Small intestine (tissue), 7 donors: ENCODE results near the gene AJUBA. TPM values are rescaled to one million over a fixed set of nuclear protein-coding genes. Genes with fewer than 3 reads are reported as not detected.
"Not testable (repeated sequence)": the region's sequence is repeated elsewhere in the genome, so short reads cannot be mapped to it uniquely, and the experiment has no call there.

ENCODE experiments used
- DNase-seq, 2 donors: peaks; one replicate each; pipeline versions ENCODE4 v3.0.0 to v3.0.0-alpha.2; 2013
- FAIRE-seq: peaks from 2 replicates; lab custom pipeline; 2012; peaks lifted over from hg19 to GRCh38; lab: Jason Lieb, UNC
- H3K27ac ChIP-seq, 3 donors: one replicate each; pipeline ENCODE4 v1.5.1; 2013; ENCODE audit warnings: low read length in 2 of 3, mild to moderate bottlenecking in 2 of 3, control low read depth in 1 of 3, inconsistent platforms in 1 of 3, low read depth in 1 of 3, moderate library complexity in 1 of 3
- H3K27me3 ChIP-seq, 3 donors: one replicate each; pipeline ENCODE4 v1.6.1; 2013; ENCODE audit warnings: low read length in 3 of 3, inconsistent platforms in 1 of 3; ENCODE audit not compliant: control insufficient read depth in 3 of 3, insufficient read depth in 3 of 3
- H3K36me3 ChIP-seq, 3 donors: one replicate each; pipeline ENCODE4 v1.6.1; 2013; ENCODE audit warnings: low read length in 3 of 3, inconsistent platforms in 1 of 3, low read depth in 1 of 3, mild to moderate bottlenecking in 1 of 3, moderate library complexity in 1 of 3; ENCODE audit not compliant: control insufficient read depth in 3 of 3, insufficient read depth in 2 of 3
- H3K4me1 ChIP-seq, 3 donors: one replicate each; pipeline ENCODE4 v1.6.1; 2013; ENCODE audit warnings: low read length in 2 of 3, inconsistent platforms in 1 of 3, low read depth in 1 of 3, mild to moderate bottlenecking in 1 of 3, moderate library complexity in 1 of 3; ENCODE audit not compliant: control insufficient read depth in 3 of 3, insufficient read depth in 2 of 3
- H3K4me3 ChIP-seq, 3 donors: one replicate each; pipeline ENCODE4 v1.5.1; 2013; ENCODE audit warnings: low read length in 3 of 3, control low read depth in 1 of 3, inconsistent platforms in 1 of 3, low read depth in 1 of 3, mild to moderate bottlenecking in 1 of 3, moderate library complexity in 1 of 3
- H3K9me3 ChIP-seq, 2 donors: one replicate each; pipeline ENCODE4 v1.6.1; 2013; ENCODE audit warnings: low read depth in 1 of 2, low read length in 1 of 2; ENCODE audit not compliant: control insufficient read depth in 2 of 2, insufficient read depth in 1 of 2
- WGBS, 3 donors: extraction: QIAGEN DNeasy Blood & Tissue Kit; methylation state at CpG; one replicate each; pipeline ENCODE4 v1.1.7; 2013; 5-methylcytosine and 5-hydroxymethylcytosine counted together
- polyA plus RNA-seq, 4 donors: library from polyadenylated mRNA; stranded (reverse) in 3 of 4; unstranded in 1 of 4; fragments of 200-250 nt in 3 of 4; fragments of 120-200 nt in 1 of 4; gene quantifications; one replicate each; pipeline versions ENCODE4 v1.2.1 to v1.2.3, GENCODE V29; 2013
- donor health status: healthy with polysubstance abuse.
- donor health status: control.
- donor health status: control.
- donor health status: Bipolar disorder and iron deficiency.
- donor health status: healthy.

Gene AJUBA
- polyA plus RNA-seq, 4 donors, result 0.45 to 18.9 (median 8.5) TPM

DNA sequence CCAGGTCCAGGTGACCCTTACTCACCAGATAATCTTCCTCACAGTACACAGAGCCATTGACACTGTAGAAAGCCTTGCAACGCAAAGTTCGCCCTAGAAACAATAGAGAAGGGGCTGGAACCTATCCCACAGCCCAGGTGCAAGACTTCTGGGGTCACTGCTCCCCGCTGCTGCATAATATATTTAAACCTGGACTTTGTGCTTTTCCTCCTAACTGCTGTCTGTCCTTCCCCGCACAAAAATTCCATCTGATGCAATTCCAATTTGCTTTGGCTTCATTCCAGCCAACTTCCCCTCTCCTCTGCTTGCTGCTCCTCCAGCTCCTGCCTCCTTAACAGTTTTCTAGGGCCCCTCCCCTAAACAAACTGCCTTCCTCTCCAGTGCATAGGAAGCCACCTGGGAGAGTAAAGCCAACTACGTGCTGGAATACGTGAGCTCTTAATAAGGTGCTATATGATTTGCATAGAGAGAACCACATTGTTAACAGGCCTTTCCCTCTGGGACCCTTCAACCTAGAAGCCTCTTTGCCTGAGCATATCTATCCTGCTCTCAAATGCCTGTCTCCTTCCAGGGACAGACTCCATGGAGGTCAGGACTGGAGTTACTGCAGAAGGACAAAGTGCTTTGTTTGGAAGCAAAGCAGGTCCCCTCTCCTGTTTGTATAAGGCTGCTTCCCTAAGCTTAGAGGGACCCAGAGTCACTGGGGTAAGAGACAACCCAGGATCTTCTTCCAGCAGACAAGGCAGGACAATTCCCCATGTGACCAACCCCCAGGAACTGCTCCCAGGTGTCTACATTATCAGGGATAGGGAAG lies 5.5 kb downstream of the AJUBA start:
- Histone ChIP-seq H3K27me3 (peaks cover 0 to 10% (median 0%) of the 10 kb centered on the region in 3 donors), H3K36me3 (peaks cover 0 to 50% (median 0%) of the 10 kb centered on the region in 3 donors), H3K4me3 (no peak overlapping the region), H3K27ac (peak overlapping the region; percentile 46 to 81 (median 60)), H3K9me3 (no peaks in the 10 kb centered on the region), H3K4me1 (peaks cover 9 to 57% (median 14%) of the 10 kb centered on the region in 3 donors)
- 9 to 43% (median 16%) methylated on average over 6 of the region's 6 CpGs for WGBS, 3 donors
- FAIRE-seq, result no peak
- DNase-seq, result peak; percentile 78 to 93

DNA sequence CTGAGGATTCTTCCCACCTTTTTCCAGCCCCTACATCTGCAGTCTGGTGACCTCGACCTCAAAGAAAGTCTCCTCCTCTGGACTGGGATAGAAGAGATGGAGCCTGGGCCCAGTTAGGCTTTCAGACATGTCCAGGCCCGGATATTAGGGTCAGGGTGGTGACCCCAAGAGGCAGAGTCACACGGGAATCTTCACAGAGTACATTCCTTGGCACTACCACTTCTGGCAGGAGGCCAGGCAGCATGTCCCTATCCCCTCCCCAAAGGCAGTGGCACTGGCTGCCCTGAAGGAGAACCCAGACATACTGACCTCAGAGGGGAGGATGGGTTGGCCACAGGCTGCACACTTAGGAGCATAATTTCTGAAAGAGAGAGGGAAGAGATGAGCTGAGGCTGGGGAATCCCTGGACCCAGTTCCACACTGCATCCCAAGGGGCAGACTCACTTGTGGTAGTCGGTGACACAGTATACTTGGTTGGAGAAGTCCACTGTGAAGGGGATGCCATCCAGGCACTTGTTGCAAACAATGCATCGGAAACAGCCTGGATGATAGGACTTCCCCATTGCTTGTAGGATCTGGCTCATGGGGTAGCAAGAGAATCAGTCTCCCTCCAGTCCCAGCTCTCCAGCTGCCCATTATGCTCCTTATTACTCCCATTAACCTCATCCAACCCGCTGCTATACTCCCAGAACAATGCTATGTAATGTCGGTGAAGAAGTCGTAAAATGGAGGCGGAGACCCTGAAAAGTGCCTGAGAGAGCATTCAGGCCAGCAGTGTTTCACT lies 7.6 kb downstream of the AJUBA start:
- FAIRE-seq (no peak), DNase-seq (no peak)
- no peaks in the 10 kb centered on the region for H3K27me3 ChIP-seq
- H3K4me3 ChIP-seq, result no peak overlapping the region
- no peaks in the 10 kb centered on the region for H3K9me3 ChIP-seq
- H3K36me3 ChIP-seq, result peaks cover 0 to 52% (median 0%) of the 10 kb centered on the region in 3 donors
- peaks cover 7 to 46% (median 9%) of the 10 kb centered on the region in 3 donors for H3K4me1 ChIP-seq
- no peak overlapping the region for H3K27ac ChIP-seq
- 51 to 70% (median 56%) methylated on average over 9 of the region's 9 CpGs for WGBS, 3 donors

DNA sequence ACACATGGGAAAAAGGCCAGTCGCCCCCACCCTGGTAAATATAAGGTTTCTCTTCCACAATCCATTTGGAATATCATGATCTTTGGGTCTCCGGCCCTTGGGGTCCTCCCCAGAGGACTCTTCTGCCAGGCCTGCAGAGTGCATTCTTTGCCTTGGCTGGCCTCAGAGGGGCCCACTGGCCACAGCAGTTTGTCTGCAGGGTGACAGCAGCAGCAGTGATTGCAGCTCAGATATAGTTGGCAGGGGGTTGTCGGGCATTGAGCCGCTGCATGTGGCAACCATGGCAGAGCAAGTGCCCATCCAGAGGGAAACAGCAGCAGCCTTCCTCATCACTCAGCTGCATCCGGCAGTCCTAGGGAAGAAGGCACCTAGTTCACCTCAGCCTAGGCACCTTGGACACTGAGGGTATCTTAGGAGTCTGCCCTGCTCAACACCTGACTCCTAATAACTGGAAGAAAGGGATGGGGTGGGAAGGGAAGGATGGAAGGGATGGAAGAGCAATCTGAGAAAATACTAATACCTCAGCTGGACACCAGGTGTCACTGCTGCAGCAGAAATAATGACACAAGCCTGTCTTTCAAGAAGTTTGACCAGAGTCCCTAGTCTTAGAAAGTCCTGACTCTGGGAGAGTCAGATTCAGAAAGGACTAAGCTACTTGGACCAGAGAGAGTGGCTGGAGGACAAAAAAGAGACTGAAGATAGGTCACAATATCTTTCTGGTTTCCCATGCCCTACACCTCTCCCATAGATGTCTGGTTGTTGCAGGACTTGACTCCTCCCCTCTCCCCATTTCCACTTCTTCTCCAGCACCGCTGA lies 8.9 kb downstream of the AJUBA start:
- peaks cover 7 to 33% (median 9%) of the 10 kb centered on the region in 3 donors for H3K4me1 ChIP-seq
- 62 to 83% (median 66%) methylated on average over 6 of the region's 6 CpGs for WGBS, 3 donors
- FAIRE-seq (no peak), DNase-seq (peak; percentile 77 to 83)
- H3K36me3 ChIP-seq, result peaks cover 0 to 52% (median 0%) of the 10 kb centered on the region in 3 donors
- H3K9me3 ChIP-seq, result no peaks in the 10 kb centered on the region
- H3K4me3 ChIP-seq, result no peak overlapping the region
- no peak overlapping the region for H3K27ac ChIP-seq
- no peaks in the 10 kb centered on the region for H3K27me3 ChIP-seq

DNA sequence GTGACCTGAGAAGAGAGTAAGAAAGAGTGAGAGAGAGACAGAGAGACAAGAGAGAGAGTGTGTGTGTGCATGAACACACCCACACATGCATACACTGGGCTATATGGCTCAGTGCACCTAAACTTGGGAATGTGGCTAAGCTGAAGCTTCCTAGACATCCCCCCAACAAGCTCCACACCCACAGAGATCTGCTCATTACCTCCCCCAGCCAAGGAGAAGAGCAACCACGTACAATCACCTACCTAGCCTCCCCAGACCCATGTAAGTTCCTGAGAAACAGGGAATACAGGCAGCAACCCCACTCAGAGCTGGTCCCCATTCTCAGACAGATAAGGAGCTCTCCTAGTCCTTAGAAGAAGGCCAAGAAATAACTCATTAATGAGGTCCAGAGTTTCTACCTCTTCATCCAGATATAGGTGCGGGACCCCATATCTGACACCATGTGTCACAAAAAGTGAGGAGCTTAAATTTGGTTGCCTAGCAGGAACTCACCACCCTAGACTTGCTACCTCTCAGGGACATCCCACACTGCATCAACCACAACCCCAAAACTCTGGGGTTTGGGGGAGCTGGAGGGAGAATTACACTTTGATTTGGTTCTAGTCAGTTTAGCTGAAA lies 9.9 kb downstream of the AJUBA start:
- WGBS, 3 donors, result 87 to 95% (median 89%) methylated on average over 2 of the region's 2 CpGs
- no peak overlapping the region for H3K4me3 ChIP-seq
- peaks cover 0 to 23% (median 4%) of the 10 kb centered on the region in 3 donors for H3K4me1 ChIP-seq
- no peaks in the 10 kb centered on the region for H3K9me3 ChIP-seq
- H3K27ac ChIP-seq, result no peak overlapping the region
- FAIRE-seq, result no peak
- peaks cover 0 to 46% (median 0%) of the 10 kb centered on the region in 3 donors for H3K36me3 ChIP-seq
- DNase-seq, result no peak
- H3K27me3 ChIP-seq, result no peaks in the 10 kb centered on the region

DNA sequence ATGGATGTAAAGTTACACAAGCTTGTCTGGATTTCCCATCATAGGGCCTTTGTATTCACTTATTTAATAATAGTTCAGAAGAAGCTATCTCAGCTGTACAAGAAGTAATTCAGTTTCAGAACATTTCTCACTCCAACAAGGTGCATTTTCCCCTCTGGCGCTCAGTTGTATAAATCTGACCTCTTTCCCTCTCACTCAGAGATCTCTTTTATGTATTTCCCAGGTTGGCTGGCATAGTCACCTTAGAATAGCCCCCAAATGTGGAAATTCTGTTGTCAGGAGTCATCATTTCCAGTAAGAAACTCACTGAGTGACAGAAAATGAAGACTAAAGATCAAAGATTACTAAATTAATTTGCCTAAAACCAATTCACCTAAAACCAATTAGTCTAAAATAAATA lies 11.2 kb downstream of the AJUBA start:
- H3K4me3 ChIP-seq, result no peak overlapping the region
- no peaks in the 10 kb centered on the region for H3K9me3 ChIP-seq
- H3K27ac ChIP-seq, result no peak overlapping the region
- H3K27me3 ChIP-seq, result no peaks in the 10 kb centered on the region
- peaks cover 0 to 46% (median 0%) of the 10 kb centered on the region in 3 donors for H3K36me3 ChIP-seq
- DNase-seq, result no peak
- WGBS, 3 donors, result 88 to 96% (median 93%) methylated on average over 1 of the region's 1 CpG
- H3K4me1 ChIP-seq, result peaks cover 0 to 17% (median 0%) of the 10 kb centered on the region in 3 donors
- no peak for FAIRE-seq

DNA sequence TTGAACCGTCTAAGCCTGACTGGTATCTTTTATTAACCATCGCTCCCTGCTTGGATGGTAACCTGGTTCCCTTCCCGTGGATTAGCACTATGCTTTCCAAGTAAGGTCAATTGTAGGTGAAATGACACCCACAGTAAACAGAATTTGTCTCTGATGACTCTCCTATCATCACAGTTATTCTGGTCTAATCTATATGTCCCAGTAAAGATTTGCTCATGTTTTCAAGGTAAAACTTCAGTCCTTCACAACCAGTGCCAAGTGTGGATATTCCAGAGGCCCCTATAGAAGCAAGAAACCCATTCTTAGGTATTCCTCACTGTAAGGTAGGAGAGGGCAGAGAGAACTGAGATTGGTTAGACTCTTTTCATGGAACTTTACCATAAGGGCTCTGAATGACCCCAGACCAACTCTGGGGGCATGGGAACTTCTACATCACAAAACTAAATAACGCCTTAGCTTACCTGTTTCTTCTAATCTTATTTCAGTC lies 15.5 kb downstream of the AJUBA start:
- H3K36me3 ChIP-seq, result peaks cover 0 to 9% (median 0%) of the 10 kb centered on the region in 3 donors
- no peaks in the 10 kb centered on the region for H3K9me3 ChIP-seq
- H3K27ac ChIP-seq, result no peak overlapping the region
- no peak for DNase-seq
- peaks cover 0 to 7% (median 0%) of the 10 kb centered on the region in 3 donors for H3K4me1 ChIP-seq
- H3K27me3 ChIP-seq, result no peaks in the 10 kb centered on the region
- H3K4me3 ChIP-seq, result no peak overlapping the region
- FAIRE-seq, result no peak
- WGBS, 3 donors, result 56 to 67% (median 62%) methylated on average over 4 of the region's 4 CpGs

DNA sequence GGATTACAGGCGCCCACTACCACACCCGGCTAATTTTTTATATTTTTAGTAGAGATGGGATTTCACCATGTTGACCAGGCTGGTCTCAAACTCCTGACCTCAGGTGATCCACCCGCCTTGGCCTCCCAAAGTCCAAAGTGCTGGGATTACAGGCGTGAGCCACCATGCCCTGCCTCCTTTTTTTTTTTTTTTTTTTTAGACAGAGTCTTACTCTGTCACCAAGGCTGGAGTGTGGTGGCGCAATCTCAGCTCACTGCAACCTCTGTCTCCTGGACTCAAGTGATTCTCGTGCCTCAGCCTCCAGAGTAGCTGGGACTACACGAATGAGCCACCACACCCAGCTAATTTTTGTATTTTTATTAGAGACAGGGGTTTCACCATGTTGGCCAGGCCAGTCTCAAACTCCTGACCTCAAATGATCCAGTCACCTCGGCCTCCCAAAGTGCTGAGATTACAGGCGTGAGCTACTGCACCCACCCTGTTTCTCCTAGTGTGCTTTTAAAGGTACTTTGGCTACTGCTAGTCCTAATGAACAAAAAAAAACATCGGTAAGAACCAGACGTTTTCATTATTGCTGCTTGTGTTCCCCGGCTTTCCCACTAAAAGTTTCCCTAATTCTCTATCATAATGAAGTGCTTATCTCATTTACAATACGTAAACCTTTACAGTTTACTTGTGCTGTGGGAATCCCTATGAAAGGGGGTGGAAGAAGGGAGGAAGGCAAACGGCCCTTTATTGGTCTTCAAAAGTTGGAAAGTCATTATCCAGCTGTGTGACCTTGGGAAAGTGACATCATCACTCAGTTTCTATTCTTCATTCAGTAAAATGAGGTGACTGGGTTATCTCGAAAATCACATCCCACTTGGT lies 16.2 kb downstream of the AJUBA start:
- H3K4me3 ChIP-seq, H3K27ac ChIP-seq, H3K27me3 ChIP-seq, H3K4me1 ChIP-seq, H3K36me3 ChIP-seq, H3K9me3 ChIP-seq, FAIRE-seq: not testable (repeated sequence)
- WGBS, 3 donors, result 41 to 64% (median 58%) methylated on average over 15 of the region's 15 CpGs
- DNase-seq, result peak; percentile 50 to 55
